ENCODE measurements around the gene LYPD8. TPM values are rescaled to one million over a fixed set of nuclear protein-coding genes. Genes with fewer than 3 reads are reported as not detected.

LYPD8 gene
- total RNA-seq, 2 donors from 2014 or later: not detected

GRCh38 chr1:248730507-248731335, 24.8 kb downstream of the LYPD8 start:
- Mint-ChIP-seq H3K4me3 (no peak overlapping the region), H3K4me1 (ENCODE audit: low read depth) (no peaks in the 10 kb centered on the region), H3K36me3 (ENCODE audit: insufficient read depth in 2 of 2) (peaks cover 0 to 2% of the 10 kb centered on the region in 2 donors), H3K27ac (no peak overlapping the region), H3K9me3 (peaks cover 1 to 6% of the 10 kb centered on the region in 2 donors), H3K27me3 (ENCODE audit: low read depth) (peaks cover 6% of the 10 kb centered on the region)
- no peak for ATAC-seq (replicated peaks in 1 of 2)
- DNase-seq: no peak

GRCh38 chr1:248714248-248714647, 41.3 kb downstream of the LYPD8 start:
- ATAC-seq (replicated peaks in 1 of 2) (no peak), DNase-seq (no peak)
- Mint-ChIP-seq H3K9me3 (peaks cover 0 to 3% of the 10 kb centered on the region in 2 donors), H3K4me1 (ENCODE audit: low read depth) (no peaks in the 10 kb centered on the region), H3K27me3 (ENCODE audit: low read depth) (no peaks in the 10 kb centered on the region), H3K4me3 (no peak overlapping the region), H3K36me3 (ENCODE audit: insufficient read depth in 2 of 2) (peaks cover 0 to 4% of the 10 kb centered on the region in 2 donors), H3K27ac (no peak overlapping the region)

- Mint-ChIP-seq H3K4me3 (no peak overlapping the region), H3K9me3 (peaks cover 0 to 3% of the 10 kb centered on the region in 2 donors), H3K27me3 (ENCODE audit: low read depth) (no peaks in the 10 kb centered on the region), H3K36me3 (ENCODE audit: insufficient read depth in 2 of 2) (peaks cover 0 to 3% of the 10 kb centered on the region in 2 donors), H3K27ac (no peak overlapping the region), H3K4me1 (ENCODE audit: low read depth) (no peaks in the 10 kb centered on the region)
- DNase-seq (no peak), ATAC-seq (replicated peaks in 1 of 2) (no peak)
These were observed 45.2 kb downstream of the LYPD8 start for GRCh38 chr1:248710305-248710900.

GRCh38 chr1:248704606-248705005, 51.0 kb downstream of the LYPD8 start:
- H3K27ac Mint-ChIP-seq: no peak overlapping the region
- no peaks in the 10 kb centered on the region for H3K4me1 Mint-ChIP-seq (ENCODE audit: low read depth)
- no peak for DNase-seq
- no peak for ATAC-seq (replicated peaks in 1 of 2)
- H3K9me3 Mint-ChIP-seq: no peaks in the 10 kb centered on the region
- H3K36me3 Mint-ChIP-seq (ENCODE audit: insufficient read depth in 2 of 2): no peaks in the 10 kb centered on the region
- H3K27me3 Mint-ChIP-seq (ENCODE audit: low read depth): no peaks in the 10 kb centered on the region
- no peak overlapping the region for H3K4me3 Mint-ChIP-seq

GRCh38 chr1:248703674-248704073, 51.9 kb downstream of the LYPD8 start:
- Mint-ChIP-seq H3K27me3 (ENCODE audit: low read depth) (no peaks in the 10 kb centered on the region), H3K4me3 (no peak overlapping the region), H3K36me3 (ENCODE audit: insufficient read depth in 2 of 2) (no peaks in the 10 kb centered on the region), H3K27ac (no peak overlapping the region), H3K9me3 (no peaks in the 10 kb centered on the region), H3K4me1 (ENCODE audit: low read depth) (no peaks in the 10 kb centered on the region)
- ATAC-seq (replicated peaks in 1 of 2): no peak
- no peak for DNase-seq

GRCh38 chr1:248702714-248703113, 52.8 kb downstream of the LYPD8 start, which contains the start of gene OR14I1:
Gene OR14I1, minus strand, starts transcription at chr1:248702766.
- no peak for DNase-seq
- Mint-ChIP-seq H3K27me3 (ENCODE audit: low read depth) (no peaks in the 10 kb centered on the region), H3K4me3 (no peak within 1 kb of the TSS)

GRCh38 chr1:248699099-248699498, 56.5 kb downstream of the LYPD8 start:
- Mint-ChIP-seq H3K36me3 (ENCODE audit: insufficient read depth in 2 of 2) (no peaks in the 10 kb centered on the region), H3K4me1 (ENCODE audit: low read depth) (no peaks in the 10 kb centered on the region), H3K27me3 (ENCODE audit: low read depth) (peaks cover 14% of the 10 kb centered on the region), H3K9me3 (no peaks in the 10 kb centered on the region), H3K4me3 (no peak overlapping the region), H3K27ac (no peak overlapping the region)
- no peak for DNase-seq
- no peak for ATAC-seq (replicated peaks in 1 of 2)

More at GRCh38 chr1:248702714-248703113, 52.8 kb downstream of the LYPD8 start, which contains the start of gene OR14I1:
- ATAC-seq (replicated peaks in 1 of 2): no peak
- H3K36me3 Mint-ChIP-seq (ENCODE audit: insufficient read depth in 2 of 2): no peaks in the 10 kb centered on the region
- H3K9me3 Mint-ChIP-seq: no peaks in the 10 kb centered on the region
- H3K27ac Mint-ChIP-seq: no peak within 1 kb of the TSS
- H3K4me1 Mint-ChIP-seq (ENCODE audit: low read depth): no peaks in the 10 kb centered on the region

GRCh38 chr1:248697907-248698306, 57.7 kb downstream of the LYPD8 start:
- Mint-ChIP-seq H3K4me3 (no peak overlapping the region), H3K36me3 (ENCODE audit: insufficient read depth in 2 of 2) (no peaks in the 10 kb centered on the region), H3K4me1 (ENCODE audit: low read depth) (no peaks in the 10 kb centered on the region), H3K27me3 (ENCODE audit: low read depth) (peaks cover 14% of the 10 kb centered on the region), H3K27ac (no peak overlapping the region), H3K9me3 (no peaks in the 10 kb centered on the region)
- ATAC-seq (replicated peaks in 1 of 2) (no peak), DNase-seq (no peak)

- peaks cover 20% of the 10 kb centered on the region for H3K27me3 Mint-ChIP-seq (ENCODE audit: low read depth)
- peaks cover 2 to 5% of the 10 kb centered on the region in 2 donors for H3K36me3 Mint-ChIP-seq (ENCODE audit: insufficient read depth in 2 of 2)
- H3K4me1 Mint-ChIP-seq (ENCODE audit: low read depth): no peaks in the 10 kb centered on the region
- DNase-seq: no peak
- ATAC-seq (replicated peaks in 1 of 2): no peak
- H3K4me3 Mint-ChIP-seq: no peak overlapping the region
- peaks cover 0 to 5% of the 10 kb centered on the region in 2 donors for H3K9me3 Mint-ChIP-seq
- no peak overlapping the region for H3K27ac Mint-ChIP-seq
These were observed 58.8 kb downstream of the LYPD8 start for GRCh38 chr1:248696774-248697173.

GRCh38 chr1:248696261-248696660, 59.3 kb downstream of the LYPD8 start:
- ATAC-seq (replicated peaks in 1 of 2) (no peak), DNase-seq (no peak)
- Mint-ChIP-seq H3K36me3 (ENCODE audit: insufficient read depth in 2 of 2) (peaks cover 2 to 5% of the 10 kb centered on the region in 2 donors), H3K27me3 (ENCODE audit: low read depth) (peaks cover 20% of the 10 kb centered on the region), H3K9me3 (peaks cover 0 to 5% of the 10 kb centered on the region in 2 donors), H3K4me3 (no peak overlapping the region), H3K4me1 (ENCODE audit: low read depth) (no peaks in the 10 kb centered on the region), H3K27ac (no peak overlapping the region)

GRCh38 chr1:248695451-248696132, 60.0 kb downstream of the LYPD8 start:
- H3K4me3 Mint-ChIP-seq: no peak overlapping the region
- DNase-seq (no peak), ATAC-seq (replicated peaks in 1 of 2) (no peak)
- H3K36me3 Mint-ChIP-seq (ENCODE audit: insufficient read depth in 2 of 2): peaks cover 2 to 5% of the 10 kb centered on the region in 2 donors
- H3K4me1 Mint-ChIP-seq (ENCODE audit: low read depth): no peaks in the 10 kb centered on the region
- peaks cover 0 to 6% of the 10 kb centered on the region in 2 donors for H3K9me3 Mint-ChIP-seq
- H3K27ac Mint-ChIP-seq: no peak overlapping the region
- H3K27me3 Mint-ChIP-seq (ENCODE audit: low read depth): peaks cover 20% of the 10 kb centered on the region

GRCh38 chr1:248691567-248692155, 63.9 kb downstream of the LYPD8 start:
- Mint-ChIP-seq H3K27ac (no peak overlapping the region), H3K9me3 (peaks cover 4 to 10% of the 10 kb centered on the region in 2 donors), H3K36me3 (ENCODE audit: insufficient read depth in 2 of 2) (peaks cover 6 to 11% of the 10 kb centered on the region in 2 donors), H3K4me3 (no peak overlapping the region), H3K27me3 (ENCODE audit: low read depth) (peaks cover 13% of the 10 kb centered on the region), H3K4me1 (ENCODE audit: low read depth) (peaks cover 7% of the 10 kb centered on the region)
- DNase-seq (no peak), ATAC-seq (replicated peaks in 1 of 2) (no peak)
